GM12875 (cell line): ENCODE results near the gene PHLDA2.

Source experiments
- H3K4me3 ChIP-seq: one replicate; pipeline ENCODE4 v1.5.1; 2011; ENCODE audit warnings: low read depth, low read length, control low read depth
- TF ChIP-seq, protein P1 (sequence below): IDR thresholded peaks from 2 replicates; pipeline ENCODE4 v1.5.1; 2011; ENCODE audit warnings: low read depth, mild to moderate bottlenecking, control low read depth, inconsistent platforms, low read length, moderate library complexity, borderline replicate concordance; ENCODE audit not compliant: insufficient read depth

PHLDA2 gene, protein sequence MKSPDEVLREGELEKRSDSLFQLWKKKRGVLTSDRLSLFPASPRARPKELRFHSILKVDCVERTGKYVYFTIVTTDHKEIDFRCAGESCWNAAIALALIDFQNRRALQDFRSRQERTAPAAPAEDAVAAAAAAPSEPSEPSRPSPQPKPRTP

DNA sequence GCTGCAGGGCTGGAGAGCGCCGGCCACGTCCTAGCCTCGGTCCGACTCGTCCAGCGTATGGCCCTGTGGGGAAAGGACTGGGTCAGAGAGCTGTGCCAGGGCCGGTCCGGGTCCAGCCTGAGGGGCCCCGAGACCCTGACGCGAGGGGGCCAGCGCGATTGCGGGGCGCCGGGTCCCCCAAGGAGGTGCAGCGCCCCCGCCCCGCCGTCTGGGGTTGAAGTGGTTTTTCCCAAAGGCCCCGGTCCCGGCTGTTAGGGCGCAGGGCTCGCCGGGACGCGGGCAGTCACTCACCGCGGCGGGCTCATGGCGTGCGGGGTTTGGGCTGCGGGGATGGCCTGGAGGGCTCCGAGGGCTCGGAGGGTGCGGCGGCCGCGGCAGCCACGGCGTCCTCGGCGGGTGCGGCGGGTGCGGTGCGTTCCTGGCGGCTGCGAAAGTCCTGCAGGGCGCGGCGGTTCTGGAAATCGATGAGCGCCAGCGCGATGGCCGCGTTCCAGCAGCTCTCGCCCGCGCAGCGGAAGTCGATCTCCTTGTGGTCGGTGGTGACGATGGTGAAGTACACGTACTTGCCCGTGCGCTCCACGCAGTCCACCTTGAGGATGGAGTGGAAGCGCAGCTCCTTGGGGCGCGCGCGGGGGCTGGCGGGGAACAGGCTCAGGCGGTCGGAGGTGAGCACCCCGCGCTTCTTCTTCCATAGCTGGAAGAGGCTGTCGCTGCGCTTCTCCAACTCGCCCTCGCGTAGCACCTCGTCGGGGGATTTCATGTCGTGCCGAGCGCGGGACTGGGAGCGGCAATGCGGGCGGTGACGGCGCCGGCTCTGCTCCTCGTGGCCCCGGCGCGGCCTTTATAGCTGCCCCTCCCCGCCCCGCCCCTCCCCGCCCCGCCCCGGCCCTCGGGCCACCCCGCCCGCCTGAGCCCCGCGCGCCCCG is at the start of gene PHLDA2:
Gene PHLDA2, minus strand, starts transcription at position 816 of the 926 bp plus-strand sequence. Its CDS starts 56 bp downstream, at position 760.
- TF ChIP-seq, protein P1, sequence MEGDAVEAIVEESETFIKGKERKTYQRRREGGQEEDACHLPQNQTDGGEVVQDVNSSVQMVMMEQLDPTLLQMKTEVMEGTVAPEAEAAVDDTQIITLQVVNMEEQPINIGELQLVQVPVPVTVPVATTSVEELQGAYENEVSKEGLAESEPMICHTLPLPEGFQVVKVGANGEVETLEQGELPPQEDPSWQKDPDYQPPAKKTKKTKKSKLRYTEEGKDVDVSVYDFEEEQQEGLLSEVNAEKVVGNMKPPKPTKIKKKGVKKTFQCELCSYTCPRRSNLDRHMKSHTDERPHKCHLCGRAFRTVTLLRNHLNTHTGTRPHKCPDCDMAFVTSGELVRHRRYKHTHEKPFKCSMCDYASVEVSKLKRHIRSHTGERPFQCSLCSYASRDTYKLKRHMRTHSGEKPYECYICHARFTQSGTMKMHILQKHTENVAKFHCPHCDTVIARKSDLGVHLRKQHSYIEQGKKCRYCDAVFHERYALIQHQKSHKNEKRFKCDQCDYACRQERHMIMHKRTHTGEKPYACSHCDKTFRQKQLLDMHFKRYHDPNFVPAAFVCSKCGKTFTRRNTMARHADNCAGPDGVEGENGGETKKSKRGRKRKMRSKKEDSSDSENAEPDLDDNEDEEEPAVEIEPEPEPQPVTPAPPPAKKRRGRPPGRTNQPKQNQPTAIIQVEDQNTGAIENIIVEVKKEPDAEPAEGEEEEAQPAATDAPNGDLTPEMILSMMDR, result no peak
- H3K4me3 ChIP-seq, result peak within 1 kb of the TSS; percentile 42

DNA sequence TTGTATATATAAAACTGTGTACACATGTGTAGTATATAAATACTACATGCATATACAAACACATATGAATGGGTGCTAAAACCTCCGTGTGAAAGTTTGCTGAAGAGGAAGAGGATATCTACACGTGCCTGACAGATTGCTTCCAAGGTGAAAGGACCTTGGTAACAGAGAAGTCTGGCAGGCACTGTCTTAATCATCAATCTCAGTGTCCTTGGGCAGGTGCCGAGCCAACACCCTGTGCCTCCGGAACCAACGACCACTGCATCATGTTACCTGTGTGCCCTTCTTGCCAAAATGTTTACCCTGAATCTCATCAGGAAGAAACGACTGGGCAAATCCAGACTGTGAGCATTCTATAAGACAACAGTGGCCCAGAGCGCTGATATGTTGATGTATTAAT is 47.9 kb upstream of the PHLDA2 start:
- TF ChIP-seq, protein P1, result no peak
- H3K4me3 ChIP-seq, result no peak overlapping the region

DNA sequence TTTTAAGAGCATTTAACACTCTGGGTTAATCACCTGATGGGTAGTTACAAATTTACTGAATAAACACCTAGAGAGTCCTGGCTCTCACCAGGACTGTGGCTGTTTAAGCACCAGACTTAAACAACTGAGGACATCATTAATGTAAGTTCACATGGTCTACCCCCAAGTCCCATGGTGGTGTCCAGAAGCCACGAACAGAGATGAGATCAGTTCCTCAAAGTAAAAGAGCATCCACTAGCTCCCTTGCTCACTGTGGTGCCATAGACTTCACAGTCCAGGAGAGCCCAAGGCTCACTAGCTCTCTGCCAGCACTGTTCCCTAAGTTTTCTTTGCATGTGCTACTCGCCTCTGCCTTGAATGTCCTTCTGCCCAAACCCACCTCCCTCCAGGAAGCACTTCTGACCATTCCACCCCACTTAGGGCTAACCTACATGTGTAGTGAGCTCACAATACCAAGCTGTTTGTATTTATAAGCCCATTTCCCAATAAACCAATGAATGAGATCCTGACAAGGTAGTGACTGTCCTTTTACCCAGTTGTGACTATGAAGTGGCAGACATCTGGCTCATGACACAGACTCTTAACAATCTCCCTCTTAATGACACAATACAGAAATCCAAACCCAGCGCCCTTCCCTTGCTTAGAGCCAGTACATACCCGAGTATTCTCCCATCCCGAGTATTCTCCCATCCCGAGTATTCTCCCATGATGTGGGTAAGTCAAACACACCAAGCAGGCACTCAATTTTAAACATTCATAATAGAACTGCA is 47.3 kb upstream of the PHLDA2 start:
- no peak overlapping the region for H3K4me3 ChIP-seq
- TF ChIP-seq, protein P1, result no peak

DNA sequence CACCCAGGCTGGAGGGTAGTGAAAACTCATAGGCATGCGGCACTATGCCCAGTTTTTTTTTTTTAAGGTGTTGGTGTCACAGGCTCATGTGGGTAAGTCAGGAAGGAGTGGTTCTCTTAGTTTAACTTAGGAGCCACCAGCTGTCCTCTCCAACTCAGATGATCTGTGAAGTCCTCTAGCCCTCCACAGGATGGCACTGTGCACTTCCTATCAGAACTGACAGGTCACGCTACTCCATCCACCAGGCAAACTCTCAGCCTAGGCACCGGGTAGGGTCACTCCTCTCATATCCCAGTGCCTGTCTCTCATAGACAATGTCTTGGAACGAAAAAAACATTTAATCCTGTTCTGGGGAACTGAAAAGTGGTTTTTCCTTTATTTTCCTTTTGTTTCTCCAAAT is 46.4 kb upstream of the PHLDA2 start:
- TF ChIP-seq, protein P1, result peak; percentile 50; the same call in 1 of the 2 replicates

DNA sequence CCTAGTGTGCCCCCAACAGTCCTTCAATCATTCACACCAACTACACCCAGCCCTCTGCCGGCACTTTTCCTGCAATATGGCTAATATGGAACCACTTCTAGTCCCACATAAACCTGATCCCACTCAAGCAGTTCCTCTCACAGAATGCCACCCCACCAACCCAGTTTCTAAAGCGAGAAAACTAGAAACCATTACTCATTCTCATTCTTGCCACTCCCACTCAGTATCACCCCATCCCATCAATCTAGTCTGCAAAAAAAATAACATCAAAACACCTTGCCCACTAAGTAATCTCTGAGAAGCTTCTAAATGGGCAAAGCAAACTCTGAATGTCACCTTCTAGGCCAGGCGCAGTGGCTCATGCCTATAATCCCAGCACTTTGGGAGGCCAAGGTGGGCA is 45.1 kb upstream of the PHLDA2 start:
- TF ChIP-seq, protein P1, result no peak

More for the DNA sequence above, 46.4 kb upstream of the PHLDA2 start:
- H3K4me3 ChIP-seq, result no peak overlapping the region

DNA sequence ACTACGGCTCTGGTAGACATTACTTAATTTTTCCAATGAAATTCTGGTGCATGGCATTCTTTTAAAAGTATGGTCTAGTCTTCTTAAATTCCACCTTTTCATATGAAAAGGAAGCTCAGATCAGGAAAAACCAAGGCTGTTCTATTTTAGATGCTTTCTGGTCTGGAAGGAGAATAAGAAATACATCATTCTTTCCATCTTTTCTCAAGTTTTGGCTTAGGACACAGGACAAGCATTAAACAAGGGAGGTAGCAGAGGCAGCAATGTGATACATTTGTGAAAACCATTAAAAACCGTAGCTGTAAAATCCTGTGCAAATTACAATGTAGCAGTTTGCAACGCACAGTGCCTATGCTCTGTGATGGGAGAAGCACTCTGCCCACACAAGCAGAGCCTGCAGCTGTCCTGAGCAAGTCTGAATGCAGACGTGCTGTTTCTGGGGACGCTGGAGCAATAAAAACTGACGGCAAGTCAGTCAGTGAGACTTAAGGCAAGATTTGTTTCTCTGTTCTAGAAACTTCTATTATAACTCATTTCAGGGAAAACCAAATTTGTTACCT is 39.2 kb upstream of the PHLDA2 start:
- TF ChIP-seq, protein P1, result no peak
- H3K4me3 ChIP-seq, result no peak overlapping the region

More for the DNA sequence above, 45.1 kb upstream of the PHLDA2 start:
- no peak overlapping the region for H3K4me3 ChIP-seq
